OCI-LY1 (cell line): ENCODE results near the gene IMMT.

Experiments used
- H2AFZ ChIP-seq: fragments of 200-600 bp; sonication (generic), shearing (Covaris generic); 2 replicates; pipeline ENCODE4 v1.6.0; 2014; ENCODE audit warnings: antibody characterized with exemption, mild to moderate bottlenecking, low read length
- H3F3A ChIP-seq: fragments of 200-600 bp; sonication (generic), shearing (Covaris generic); 2 replicates; pipeline ENCODE4 v1.6.0; 2014; ENCODE audit warnings: mild to moderate bottlenecking, antibody characterized with exemption, low read length, moderate library complexity; ENCODE audit not compliant: insufficient read depth
- H3K27ac ChIP-seq: fragments of 200-600 bp; sonication (generic); 2 replicates; pipeline ENCODE4 v1.5.1; 2014; ENCODE audit warnings: low read length, mixed run types, mild to moderate bottlenecking, low read depth; ENCODE audit not compliant: poor library complexity, severe bottlenecking
- H3K27me3 ChIP-seq: fragments of 200-600 bp; sonication (generic); 2 replicates; pipeline ENCODE4 v1.6.0; 2014; ENCODE audit warnings: antibody characterized with exemption, mild to moderate bottlenecking, low read length, moderate library complexity; ENCODE audit not compliant: insufficient read depth
- H3K36me3 ChIP-seq: fragments of 200-600 bp; sonication (generic); 2 replicates; pipeline ENCODE4 v1.6.1; 2014; ENCODE audit warnings: mild to moderate bottlenecking, antibody characterized with exemption, low read length, moderate library complexity, mixed read lengths; ENCODE audit not compliant: insufficient read depth
- H3K4me1 ChIP-seq: fragments of 200-600 bp; sonication (generic); 2 replicates; pipeline ENCODE4 v1.5.1; 2014; ENCODE audit warnings: mild to moderate bottlenecking, low read length, moderate library complexity; ENCODE audit not compliant: insufficient read depth, severe bottlenecking
- H3K4me2 ChIP-seq: fragments of 200-600 bp; sonication (generic), shearing (Covaris generic); 2 replicates; pipeline ENCODE4 v1.6.1; 2014; ENCODE audit warnings: low read length
- H3K4me3 ChIP-seq: fragments of 200-600 bp; sonication (generic); 2 replicates; pipeline ENCODE4 v1.5.1; 2014; ENCODE audit warnings: low read length, low read depth, mild to moderate bottlenecking, mixed read lengths; ENCODE audit not compliant: poor library complexity, severe bottlenecking
- H3K79me2 ChIP-seq: fragments of 200-600 bp; shearing (Covaris generic); 2 replicates; pipeline ENCODE4 v1.6.1; 2016; ENCODE audit warnings: mixed run types, low read length, mixed read lengths; ENCODE audit not compliant: insufficient read depth
- H3K9ac ChIP-seq: fragments of 200-600 bp; sonication (generic), shearing (Covaris generic); 2 replicates; pipeline ENCODE4 v1.6.1; 2014; ENCODE audit warnings: mild to moderate bottlenecking, low read length, mixed read lengths
- H3K9me2 ChIP-seq: fragments of 200-600 bp; sonication (generic), shearing (Covaris generic); 2 replicates; pipeline ENCODE4 v1.6.1; 2014; ENCODE audit warnings: low read depth, mild to moderate bottlenecking, low read length, mixed read lengths
- H3K9me3 ChIP-seq: fragments of 200-600 bp; shearing (Covaris generic); 2 replicates; pipeline ENCODE4 v1.6.1; 2014; ENCODE audit warnings: low read length, mixed read lengths
- H4K20me1 ChIP-seq: fragments of 200-600 bp; sonication (generic), shearing (Covaris generic); 2 replicates; pipeline ENCODE4 v1.6.0; 2016; ENCODE audit warnings: mild to moderate bottlenecking, low read length; ENCODE audit not compliant: insufficient read depth
- EZH2 ChIP-seq: fragments of 200-600 bp; sonication (generic), shearing (Covaris generic); IDR thresholded peaks from 2 replicates; pipeline ENCODE4 v1.8.0; 2017; ENCODE audit warnings: borderline replicate concordance, mixed run types, mild to moderate bottlenecking, antibody characterized with exemption, low read length, moderate library complexity, mixed read lengths
- TF ChIP-seq, protein P1 (sequence below): fragments of 200-600 bp; sonication (generic), shearing (Covaris generic); IDR thresholded peaks from 2 replicates; pipeline ENCODE4 v1.5.1; 2017; ENCODE audit warnings: mild to moderate bottlenecking, antibody characterized with exemption, low read length, moderate library complexity, mixed read lengths

Gene IMMT

DNA sequence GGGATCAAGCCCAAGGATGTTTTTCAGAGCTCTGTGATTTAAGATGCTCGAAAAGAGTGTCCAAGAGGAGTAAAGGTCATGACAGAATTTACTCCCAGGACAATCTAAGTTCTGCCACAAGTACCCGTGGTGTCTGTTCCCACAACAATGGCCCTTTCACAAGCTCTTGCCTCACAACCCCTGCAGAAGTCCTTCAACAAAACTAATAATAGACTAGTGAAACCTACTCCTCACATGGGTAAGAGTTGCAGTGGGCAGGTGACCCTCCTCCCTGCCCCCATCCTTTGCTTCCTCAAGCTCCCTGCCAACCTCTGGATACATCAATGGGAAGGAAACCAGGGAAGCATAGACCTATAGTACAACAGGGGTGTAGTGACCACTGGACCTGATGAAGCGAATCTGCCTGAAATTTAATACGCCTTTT is 54.3 kb downstream of the IMMT start:
- Histone ChIP-seq H3K36me3 (peaks cover 97% of the 10 kb centered on the region), H4K20me1 (no peaks in the 10 kb centered on the region), H3K9me2 (no peaks in the 10 kb centered on the region), H3K4me2 (no peak overlapping the region), H3K4me3 (no peak overlapping the region), H2AFZ (no peak overlapping the region), H3K27me3 (no peaks in the 10 kb centered on the region), H3K79me2 (no peaks in the 10 kb centered on the region), H3K9me3 (no peaks in the 10 kb centered on the region), H3F3A (no peaks in the 10 kb centered on the region), H3K4me1 (no peaks in the 10 kb centered on the region), H3K9ac (no peak overlapping the region), H3K27ac (no peak overlapping the region)
- no peak for TF ChIP-seq EZH2
- TF ChIP-seq, protein P1, sequence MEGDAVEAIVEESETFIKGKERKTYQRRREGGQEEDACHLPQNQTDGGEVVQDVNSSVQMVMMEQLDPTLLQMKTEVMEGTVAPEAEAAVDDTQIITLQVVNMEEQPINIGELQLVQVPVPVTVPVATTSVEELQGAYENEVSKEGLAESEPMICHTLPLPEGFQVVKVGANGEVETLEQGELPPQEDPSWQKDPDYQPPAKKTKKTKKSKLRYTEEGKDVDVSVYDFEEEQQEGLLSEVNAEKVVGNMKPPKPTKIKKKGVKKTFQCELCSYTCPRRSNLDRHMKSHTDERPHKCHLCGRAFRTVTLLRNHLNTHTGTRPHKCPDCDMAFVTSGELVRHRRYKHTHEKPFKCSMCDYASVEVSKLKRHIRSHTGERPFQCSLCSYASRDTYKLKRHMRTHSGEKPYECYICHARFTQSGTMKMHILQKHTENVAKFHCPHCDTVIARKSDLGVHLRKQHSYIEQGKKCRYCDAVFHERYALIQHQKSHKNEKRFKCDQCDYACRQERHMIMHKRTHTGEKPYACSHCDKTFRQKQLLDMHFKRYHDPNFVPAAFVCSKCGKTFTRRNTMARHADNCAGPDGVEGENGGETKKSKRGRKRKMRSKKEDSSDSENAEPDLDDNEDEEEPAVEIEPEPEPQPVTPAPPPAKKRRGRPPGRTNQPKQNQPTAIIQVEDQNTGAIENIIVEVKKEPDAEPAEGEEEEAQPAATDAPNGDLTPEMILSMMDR: no peak

DNA sequence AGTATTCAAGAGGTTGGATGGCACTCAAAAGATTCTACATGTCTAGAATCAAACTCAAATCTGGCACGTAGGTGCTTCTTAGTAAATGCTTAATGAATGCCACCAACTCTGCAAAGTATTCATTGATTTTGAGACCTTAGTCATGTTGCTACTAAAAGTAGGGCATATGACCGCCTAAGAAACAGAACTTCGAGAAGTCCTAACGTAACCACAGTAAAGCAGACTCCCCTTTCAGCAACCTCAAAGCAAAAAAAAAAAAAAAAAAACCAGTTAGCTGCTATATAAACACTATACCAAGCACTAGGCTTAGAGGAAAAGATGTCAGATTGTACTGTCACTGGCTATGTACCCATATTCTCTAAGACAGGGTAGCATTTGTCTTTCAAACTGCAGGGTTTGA is 55.3 kb downstream of the IMMT start:
- Histone ChIP-seq H3K9ac (no peak overlapping the region), H3K27me3 (no peaks in the 10 kb centered on the region), H3K27ac (no peak overlapping the region), H3K36me3 (peaks cover 97% of the 10 kb centered on the region), H3K4me3 (no peak overlapping the region), H3F3A (no peaks in the 10 kb centered on the region), H3K79me2 (no peaks in the 10 kb centered on the region), H4K20me1 (no peaks in the 10 kb centered on the region), H3K4me1 (no peaks in the 10 kb centered on the region), H3K4me2 (no peak overlapping the region), H2AFZ (no peak overlapping the region), H3K9me3 (no peaks in the 10 kb centered on the region), H3K9me2 (no peaks in the 10 kb centered on the region)
- no peak for TF ChIP-seq EZH2
- TF ChIP-seq, protein P1: no peak

DNA sequence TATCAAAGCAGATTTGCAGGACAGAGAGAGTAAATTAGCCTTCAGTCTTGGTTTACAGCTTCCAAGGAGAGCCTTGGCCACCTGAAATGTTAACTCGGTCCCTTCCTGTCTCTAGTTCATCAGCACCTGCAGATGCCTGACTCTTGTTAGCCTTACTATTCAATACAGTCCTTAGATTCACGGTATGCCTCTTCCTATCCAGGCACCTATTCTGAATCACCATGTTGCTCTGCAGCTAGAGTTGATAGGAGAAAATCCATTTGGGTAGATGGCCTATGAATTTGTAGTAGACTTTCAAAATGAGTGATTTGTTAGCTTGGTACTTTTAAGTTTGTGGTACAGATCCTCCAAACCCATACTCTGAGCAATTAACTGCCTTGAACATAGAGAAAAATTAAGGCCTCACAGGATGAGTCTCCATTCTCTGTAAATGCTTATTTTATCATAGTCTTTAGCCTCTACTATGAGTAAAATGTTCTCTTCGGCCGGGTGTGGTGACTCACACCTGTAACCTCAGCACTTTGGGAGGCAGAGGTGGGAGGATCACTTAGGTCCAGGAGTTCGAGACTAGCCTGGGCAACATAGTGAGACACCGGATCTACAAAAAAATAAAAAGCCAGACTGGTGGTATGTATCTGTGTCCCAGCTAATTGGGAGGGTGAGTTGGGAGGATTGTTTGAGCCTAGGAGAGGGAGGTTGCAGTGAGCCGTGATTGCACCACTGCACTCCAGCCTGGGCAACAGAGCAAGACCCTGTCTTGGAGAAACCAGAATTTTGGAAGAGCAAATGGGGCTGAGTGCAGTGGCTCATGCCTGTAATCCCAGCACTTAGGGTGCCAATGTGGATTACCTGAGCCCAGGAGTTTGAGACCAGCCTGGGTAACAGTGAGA is 56.3 kb downstream of the IMMT start:
- Histone ChIP-seq H3K4me2 (no peak overlapping the region), H3K79me2 (no peaks in the 10 kb centered on the region), H3K27me3 (no peaks in the 10 kb centered on the region), H3F3A (no peaks in the 10 kb centered on the region), H3K4me3 (no peak overlapping the region), H3K9me3 (no peaks in the 10 kb centered on the region), H3K9me2 (no peaks in the 10 kb centered on the region), H3K36me3 (peaks cover 97% of the 10 kb centered on the region), H3K27ac (no peak overlapping the region), H4K20me1 (no peaks in the 10 kb centered on the region), H3K4me1 (no peaks in the 10 kb centered on the region), H2AFZ (no peak overlapping the region), H3K9ac (no peak overlapping the region)
- TF ChIP-seq, protein P1: no peak
- TF ChIP-seq EZH2: no peak
